NK-92 treated with Interleukin-12 subunit alpha and Interleukin-12 subunit beta, amount 100 ng/mL, for 24 hours (cell line): Measurements from ENCODE around the gene PFN3.

Experiments used
- DNase-seq: peaks from one replicate; lab custom pipeline; 2025; lab: John Stamatoyannopoulos, UW

The PFN3 gene

GRCh38 chr5:177437623-177438022, 37.2 kb upstream of the PFN3 start:
- DNase-seq, result no peak

GRCh38 chr5:177435847-177436536, 35.5 kb upstream of the PFN3 start:
- DNase-seq, result no peak

GRCh38 chr5:177434942-177435738, 34.7 kb upstream of the PFN3 start:
- DNase-seq, result no peak

GRCh38 chr5:177434437-177434836, 34.0 kb upstream of the PFN3 start:
- DNase-seq, result no peak

GRCh38 chr5:177433658-177434217, 33.3 kb upstream of the PFN3 start:
- DNase-seq, result no peak

GRCh38 chr5:177432839-177433657, 32.6 kb upstream of the PFN3 start:
- DNase-seq, result no peak

- DNase-seq, result no peak
These were observed 31.8 kb upstream of the PFN3 start for GRCh38 chr5:177432143-177432838.

GRCh38 chr5:177431317-177432142, 31.1 kb upstream of the PFN3 start:
- DNase-seq, result peak; percentile 52

- no peak for DNase-seq
These were observed 30.5 kb upstream of the PFN3 start for GRCh38 chr5:177430972-177431316.

GRCh38 chr5:177430140-177430951, 29.9 kb upstream of the PFN3 start:
- DNase-seq, result no peak

GRCh38 chr5:177429248-177430040, 29.0 kb upstream of the PFN3 start:
- DNase-seq, result peak; percentile 82

- DNase-seq, result no peak
These were observed 28.2 kb upstream of the PFN3 start for GRCh38 chr5:177428574-177429217.

GRCh38 chr5:177427919-177428573, 27.6 kb upstream of the PFN3 start:
- DNase-seq, result peak; percentile 41

- peak; percentile 29 for DNase-seq
These were observed 26.9 kb upstream of the PFN3 start for GRCh38 chr5:177427211-177427822.

- DNase-seq, result peak; percentile 49
These were observed 26.2 kb upstream of the PFN3 start, which contains the start of gene GRK6 for GRCh38 chr5:177426566-177427210. TSS of gene GRK6 (plus strand) at chr5:177426676. CDS start at chr5:177426846, 170 bp downstream.

- peak; percentile 99 for DNase-seq
These were observed 25.5 kb upstream of the PFN3 start for GRCh38 chr5:177425801-177426565.
